GM12891 (cell line): Measurements from ENCODE around the gene ARL8B.

Experiments used
- PAX5 ChIP-seq: IDR thresholded peaks from 2 replicates; pipeline ENCODE4 v1.6.1; 2011; ENCODE audit warnings: low read length, moderate library complexity, mild to moderate bottlenecking; ENCODE audit not compliant: insufficient read depth, severe bottlenecking
- POLR2A ChIP-seq: IDR thresholded peaks from 2 replicates; pipeline ENCODE4 v1.6.1; 2011; ENCODE audit warnings: low read depth, low read length, control low read depth
- POLR2AphosphoS5 ChIP-seq: IDR thresholded peaks from 2 replicates; pipeline ENCODE4 v1.6.1; 2011; ENCODE audit warnings: low read depth, low read length, control low read depth
- TAF1 ChIP-seq: IDR thresholded peaks from 2 replicates; pipeline ENCODE4 v1.6.1; 2011; ENCODE audit warnings: low read depth, low read length, control low read depth

DNA sequence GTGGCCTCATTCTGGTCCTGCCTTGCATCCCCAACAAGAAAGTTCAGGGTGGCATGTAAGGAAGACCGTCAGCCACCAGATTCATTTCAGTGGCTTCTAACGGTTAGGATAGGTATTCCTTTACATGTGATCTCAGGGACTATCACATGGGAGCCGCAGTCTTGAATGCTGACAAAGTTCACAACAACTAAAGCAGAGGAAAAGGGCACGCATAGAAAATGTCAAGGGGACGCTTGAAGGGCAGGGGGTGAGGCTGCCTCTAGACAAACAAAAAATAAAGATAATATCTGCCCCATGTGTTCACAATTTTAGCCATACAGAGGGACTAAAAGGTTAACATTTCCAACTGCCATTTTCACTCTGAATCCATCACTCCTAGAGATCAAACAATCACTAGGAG is 31.9 kb upstream of the ARL8B start:
- no peak for TF ChIP-seq POLR2A
- no peak for TF ChIP-seq TAF1
- no peak for TF ChIP-seq POLR2AphosphoS5
- TF ChIP-seq PAX5 = no peak
